GM10266 (cell line): Measurements from ENCODE around the gene NOTCH2.
"Not testable (repeated sequence)": the region's sequence is repeated elsewhere in the genome, so short reads cannot be mapped to it uniquely, and the experiment has no call there.

Experiments
- DNase-seq: peaks from one replicate; pipeline ENCODE4 v3.0.0; 2012; ENCODE audit errors: extremely low spot score
- TF ChIP-seq, protein P1 (sequence below): IDR thresholded peaks from 2 replicates; pipeline ENCODE4 v1.5.1; 2012; ENCODE audit warnings: mild to moderate bottlenecking, low read depth; ENCODE audit not compliant: control insufficient read depth, insufficient read depth; ENCODE audit errors: missing control alignments

The NOTCH2 gene

DNA sequence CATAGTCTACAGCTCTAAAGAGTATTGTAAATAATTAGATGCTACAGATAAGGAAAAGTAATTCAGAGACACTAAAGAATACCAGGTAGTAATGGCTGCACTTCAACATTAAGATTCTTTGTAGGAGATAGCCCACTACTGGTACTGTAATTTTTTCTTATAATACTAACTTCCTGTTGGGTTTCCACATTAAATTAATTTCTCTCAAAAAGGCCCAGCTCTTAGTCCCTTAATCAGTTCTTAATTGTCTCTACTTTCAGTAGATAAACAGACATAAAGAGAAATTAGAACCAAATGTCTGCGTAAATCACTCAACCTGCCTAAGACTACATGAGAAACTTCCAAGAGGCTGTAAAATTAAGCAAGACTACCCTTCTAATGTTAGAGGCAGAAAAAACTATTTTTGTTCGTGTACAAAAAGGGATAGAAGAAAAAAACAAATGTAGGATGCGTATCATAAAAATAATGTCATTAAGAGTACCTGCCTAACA lies 83.4 kb downstream of the NOTCH2 start:
- TF ChIP-seq, protein P1, sequence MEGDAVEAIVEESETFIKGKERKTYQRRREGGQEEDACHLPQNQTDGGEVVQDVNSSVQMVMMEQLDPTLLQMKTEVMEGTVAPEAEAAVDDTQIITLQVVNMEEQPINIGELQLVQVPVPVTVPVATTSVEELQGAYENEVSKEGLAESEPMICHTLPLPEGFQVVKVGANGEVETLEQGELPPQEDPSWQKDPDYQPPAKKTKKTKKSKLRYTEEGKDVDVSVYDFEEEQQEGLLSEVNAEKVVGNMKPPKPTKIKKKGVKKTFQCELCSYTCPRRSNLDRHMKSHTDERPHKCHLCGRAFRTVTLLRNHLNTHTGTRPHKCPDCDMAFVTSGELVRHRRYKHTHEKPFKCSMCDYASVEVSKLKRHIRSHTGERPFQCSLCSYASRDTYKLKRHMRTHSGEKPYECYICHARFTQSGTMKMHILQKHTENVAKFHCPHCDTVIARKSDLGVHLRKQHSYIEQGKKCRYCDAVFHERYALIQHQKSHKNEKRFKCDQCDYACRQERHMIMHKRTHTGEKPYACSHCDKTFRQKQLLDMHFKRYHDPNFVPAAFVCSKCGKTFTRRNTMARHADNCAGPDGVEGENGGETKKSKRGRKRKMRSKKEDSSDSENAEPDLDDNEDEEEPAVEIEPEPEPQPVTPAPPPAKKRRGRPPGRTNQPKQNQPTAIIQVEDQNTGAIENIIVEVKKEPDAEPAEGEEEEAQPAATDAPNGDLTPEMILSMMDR, result no peak
- no peak for DNase-seq

- TF ChIP-seq, protein P1, result no peak
- no peak for DNase-seq
These were observed 84.7 kb downstream of the NOTCH2 start for GRCh38 chr1:119984771-119985170.

GRCh38 chr1:119981986-119982815 lies 87.3 kb downstream of the NOTCH2 start:
- TF ChIP-seq, protein P1, result no peak
- DNase-seq, result no peak

DNA sequence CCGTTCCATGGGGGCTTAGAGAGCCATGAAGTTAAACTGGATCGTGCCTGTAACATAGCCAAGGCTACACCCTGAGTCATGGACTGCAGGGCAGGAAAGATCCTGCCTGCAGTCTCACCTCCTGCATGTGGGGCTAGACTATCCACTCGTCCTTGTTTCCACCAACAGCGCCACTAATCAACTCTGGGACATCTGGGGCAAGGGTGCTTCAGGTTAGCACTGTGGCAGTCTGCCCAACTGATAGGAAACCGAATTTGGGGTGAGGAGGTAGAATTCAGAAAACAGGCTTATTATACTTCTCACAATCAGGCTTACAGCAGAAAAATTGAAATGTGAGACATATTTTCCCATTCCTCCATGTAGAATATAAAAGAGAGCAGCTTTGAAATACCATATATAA lies 88.0 kb downstream of the NOTCH2 start:
- no peak for DNase-seq

GRCh38 chr1:119978018-119978505 lies 91.4 kb downstream of the NOTCH2 start:
- TF ChIP-seq, protein P1, result no peak
- DNase-seq, result no peak

More for the DNA sequence above, 88.0 kb downstream of the NOTCH2 start:
- TF ChIP-seq, protein P1, result no peak

GRCh38 chr1:119977113-119977736 lies 92.2 kb downstream of the NOTCH2 start:
- DNase-seq, result not testable (repeated sequence)

DNA sequence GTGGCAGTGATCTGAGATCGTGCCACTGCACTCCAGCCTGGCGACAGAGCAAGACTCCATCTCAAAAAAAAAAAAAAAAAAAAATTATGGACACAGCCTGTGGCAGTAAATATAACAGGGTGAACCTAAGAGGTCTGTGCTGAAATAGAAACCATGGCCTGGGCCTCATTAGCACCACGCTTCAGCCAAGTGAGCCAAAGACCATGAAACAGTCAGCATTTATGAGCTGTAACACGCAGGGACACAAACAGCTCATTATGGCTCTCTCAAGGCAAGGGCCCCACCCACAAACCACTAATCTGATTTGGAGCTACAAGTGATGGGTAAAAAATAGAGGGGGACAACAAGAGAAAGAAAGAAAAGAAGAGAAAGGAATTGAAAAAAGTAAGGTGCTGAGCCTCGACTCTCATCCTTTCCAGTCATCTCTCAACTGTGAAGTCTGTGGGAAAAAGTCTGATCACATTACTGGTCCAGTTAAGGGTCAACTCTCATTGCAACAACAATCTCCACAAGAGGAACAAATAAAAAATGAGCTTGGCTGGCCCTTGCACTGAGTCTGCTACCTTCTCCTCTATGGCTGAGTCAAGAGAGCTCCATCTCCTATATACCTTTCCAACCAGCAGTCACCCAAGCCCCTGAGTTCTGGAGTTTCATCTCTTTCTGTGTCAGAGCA lies 93.7 kb downstream of the NOTCH2 start:
- DNase-seq, result not testable (repeated sequence)

DNA sequence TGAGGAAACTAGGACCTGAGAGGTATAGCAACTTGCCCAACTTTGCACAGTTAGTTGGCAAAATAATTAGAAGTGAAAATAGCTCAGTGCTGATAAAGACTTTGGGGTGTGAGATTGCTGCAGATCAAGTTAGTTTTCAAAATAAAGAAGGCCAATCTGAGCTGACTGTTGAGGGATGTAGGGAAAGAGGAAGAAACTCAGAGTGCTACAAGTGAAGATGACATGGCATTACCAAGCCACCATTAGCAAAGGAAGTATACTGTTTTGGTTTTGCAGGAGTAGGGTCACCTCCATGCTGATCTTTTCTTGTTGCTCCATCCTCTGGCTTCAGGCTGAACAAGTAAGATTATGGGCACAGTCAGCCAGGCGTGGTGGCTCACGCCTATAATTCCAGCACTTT lies 94.5 kb downstream of the NOTCH2 start:
- TF ChIP-seq, protein P1, result no peak

More for the DNA sequence above, 94.5 kb downstream of the NOTCH2 start:
- no peak for DNase-seq
